C4-2B (cell line): ENCODE measurements around the gene MRI1.

Source experiments
- ZFX ChIP-seq: fragments of 450-650 bp; IDR thresholded peaks from 2 replicates; pipeline ENCODE4 v1.6.1; 2017
- TF ChIP-seq, protein P1 (sequence below): fragments of 450-650 bp; conservative IDR thresholded peaks from 2 replicates; pipeline ENCODE4 v1.5.1; 2017; ENCODE audit warnings: mild to moderate bottlenecking

DNA sequence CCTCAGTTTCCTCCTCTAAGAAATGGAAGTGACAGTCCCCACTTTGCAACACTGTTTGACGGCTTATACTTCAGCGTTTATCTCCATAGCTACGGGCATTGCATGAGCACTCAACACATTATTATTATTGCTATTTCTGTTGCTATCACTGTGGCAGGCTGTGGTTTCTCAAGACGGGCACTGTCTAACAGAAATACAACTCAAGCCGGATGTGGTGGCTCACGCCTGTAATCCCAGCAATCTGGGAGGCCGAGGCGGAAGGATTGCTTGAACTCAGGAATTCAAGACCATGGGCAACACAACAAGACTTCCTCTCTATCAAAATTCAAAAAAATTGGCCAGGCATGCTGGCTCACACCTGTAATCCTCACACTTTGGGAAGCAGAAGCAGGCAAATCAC, 26.0 kb downstream of the MRI1 start:
- TF ChIP-seq, protein P1, sequence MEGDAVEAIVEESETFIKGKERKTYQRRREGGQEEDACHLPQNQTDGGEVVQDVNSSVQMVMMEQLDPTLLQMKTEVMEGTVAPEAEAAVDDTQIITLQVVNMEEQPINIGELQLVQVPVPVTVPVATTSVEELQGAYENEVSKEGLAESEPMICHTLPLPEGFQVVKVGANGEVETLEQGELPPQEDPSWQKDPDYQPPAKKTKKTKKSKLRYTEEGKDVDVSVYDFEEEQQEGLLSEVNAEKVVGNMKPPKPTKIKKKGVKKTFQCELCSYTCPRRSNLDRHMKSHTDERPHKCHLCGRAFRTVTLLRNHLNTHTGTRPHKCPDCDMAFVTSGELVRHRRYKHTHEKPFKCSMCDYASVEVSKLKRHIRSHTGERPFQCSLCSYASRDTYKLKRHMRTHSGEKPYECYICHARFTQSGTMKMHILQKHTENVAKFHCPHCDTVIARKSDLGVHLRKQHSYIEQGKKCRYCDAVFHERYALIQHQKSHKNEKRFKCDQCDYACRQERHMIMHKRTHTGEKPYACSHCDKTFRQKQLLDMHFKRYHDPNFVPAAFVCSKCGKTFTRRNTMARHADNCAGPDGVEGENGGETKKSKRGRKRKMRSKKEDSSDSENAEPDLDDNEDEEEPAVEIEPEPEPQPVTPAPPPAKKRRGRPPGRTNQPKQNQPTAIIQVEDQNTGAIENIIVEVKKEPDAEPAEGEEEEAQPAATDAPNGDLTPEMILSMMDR = no peak
- TF ChIP-seq ZFX = no peak
